WTC11 (cell line): ENCODE data around the gene TMEM63C. TPM values are rescaled to one million over a fixed set of nuclear protein-coding genes. Genes with fewer than 3 reads are reported as not detected.

Experiments used
- ATAC-seq: fragments of 200-7000 bp; cut with Tn5 transposase; 2 replicates; pipeline ENCODE4 v1.10.0; 2021; ENCODE audit warnings: mild to moderate bottlenecking, moderate library complexity
- CTCF ChIA-PET: fragments of 300-600 bp; sonication (Branson Sonifier 250); formaldehyde crosslinking; loops from one replicate; lab custom pipeline; 2021; ENCODE audit warnings: antibody characterized with exemption; lab: Charles Lee
- POLR2A ChIA-PET: fragments of 350-600 bp; sonication (Branson Sonifier 250); formaldehyde crosslinking; loops from one replicate; lab custom pipeline; 2021; ENCODE audit warnings: antibody characterized with exemption; lab: Charles Lee
- DNase-seq: peaks from one replicate; pipeline ENCODE4 v3.0.0; 2021; ENCODE audit warnings: low spot score
- H3K27ac Mint-ChIP-seq: 2 replicates; pipeline ENCODE4 v1.8.0; 2021; ENCODE audit warnings: mixed read lengths
- H3K27me3 Mint-ChIP-seq: 2 replicates; pipeline ENCODE4 v1.8.0; 2021; ENCODE audit warnings: low read depth, mild to moderate bottlenecking, moderate library complexity, mixed read lengths
- H3K36me3 Mint-ChIP-seq: 2 replicates; pipeline ENCODE4 v1.8.0; 2021; ENCODE audit warnings: mixed read lengths
- H3K4me1 Mint-ChIP-seq: 2 replicates; pipeline ENCODE4 v1.8.0; 2022; ENCODE audit warnings: mixed read lengths
- H3K4me3 Mint-ChIP-seq: 2 replicates; pipeline ENCODE4 v1.8.0; 2021; ENCODE audit warnings: mild to moderate bottlenecking, moderate library complexity, mixed read lengths
- H3K9me3 Mint-ChIP-seq: 2 replicates; pipeline ENCODE4 v1.8.0; 2021; ENCODE audit warnings: mixed read lengths
- ATF2 ChIP-seq: sonication (generic); formaldehyde crosslinking; IDR thresholded peaks from 2 replicates; pipeline ENCODE4 v1.8.1; 2022; ENCODE audit warnings: low read depth, missing genetic modification reagents, borderline replicate concordance
- CDX4 ChIP-seq: fragments of 250-450 bp; sonication (Bioruptor Pico); IDR thresholded peaks from 2 replicates; pipeline ENCODE4 v1.9.0; 2021; ENCODE audit warnings: moderate library complexity, mild to moderate bottlenecking, inconsistent platforms, borderline replicate concordance
- ERG ChIP-seq: fragments of 250-450 bp; sonication (Bioruptor Pico); IDR thresholded peaks from 2 replicates; pipeline ENCODE4 v1.8.0; 2021; ENCODE audit warnings: mild to moderate bottlenecking
- FOXK1 ChIP-seq: sonication (generic); formaldehyde crosslinking; IDR thresholded peaks from 2 replicates; pipeline ENCODE4 v1.8.0; 2022; ENCODE audit warnings: mild to moderate bottlenecking, moderate library complexity, missing genetic modification reagents
- GTF2I ChIP-seq: fragments of 250-450 bp; sonication (Bioruptor Pico); conservative IDR thresholded peaks from 2 replicates; pipeline ENCODE4 v1.4.0; 2021; ENCODE audit warnings: mild to moderate bottlenecking
- KAT7 ChIP-seq: sonication (generic); formaldehyde crosslinking; IDR thresholded peaks from 2 replicates; pipeline ENCODE4 v1.8.1; 2023; ENCODE audit warnings: missing genetic modification reagents, mild to moderate bottlenecking, borderline replicate concordance
- MAX ChIP-seq: sonication (generic); formaldehyde crosslinking; IDR thresholded peaks from 2 replicates; pipeline ENCODE4 v1.8.0; 2022; ENCODE audit warnings: mild to moderate bottlenecking, missing genetic modification reagents
- MYBL2 ChIP-seq: sonication (generic); formaldehyde crosslinking; IDR thresholded peaks from 2 replicates; pipeline ENCODE4 v1.8.1; 2023; ENCODE audit warnings: mild to moderate bottlenecking, moderate library complexity, missing genetic modification reagents
- PRRX2 ChIP-seq: fragments of 250-450 bp; sonication (Bioruptor Pico); IDR thresholded peaks from 2 replicates; pipeline ENCODE4 v1.8.0; 2021; ENCODE audit warnings: mild to moderate bottlenecking
- SMAD4 ChIP-seq: sonication (generic); formaldehyde crosslinking; IDR thresholded peaks from 2 replicates; pipeline ENCODE4 v1.8.0; 2022; ENCODE audit warnings: mild to moderate bottlenecking, missing genetic modification reagents
- TCF7 ChIP-seq: sonication (generic); formaldehyde crosslinking; IDR thresholded peaks from 2 replicates; pipeline ENCODE4 v1.8.0; 2022; ENCODE audit warnings: mild to moderate bottlenecking, low read depth, missing genetic modification reagents, moderate library complexity
- USF1 ChIP-seq: sonication (generic); formaldehyde crosslinking; IDR thresholded peaks from 2 replicates; pipeline ENCODE4 v1.8.0; 2022; ENCODE audit warnings: mild to moderate bottlenecking, missing genetic modification reagents
- ZBTB43 ChIP-seq: sonication (generic); formaldehyde crosslinking; IDR thresholded peaks from 2 replicates; pipeline ENCODE4 v1.8.1; 2023; ENCODE audit warnings: mild to moderate bottlenecking, missing genetic modification reagents
- ZNF512 ChIP-seq: sonication (generic); formaldehyde crosslinking; IDR thresholded peaks from 2 replicates; pipeline ENCODE4 v1.8.1; 2022; ENCODE audit warnings: missing genetic modification reagents, borderline replicate concordance
- total RNA-seq: library from RNA; stranded (reverse); gene quantifications from 3 replicates; pipeline ENCODE4 v1.2.3, GENCODE V29; 2021

Gene TMEM63C
- total RNA-seq, 1 experiment from 2014 or later = 8.8 TPM

GRCh38 chr14:77180726-77181602 lies 634 bp upstream of the TMEM63C start (continued):
- TF ChIP-seq CDX4 = no peak
- no peak for TF ChIP-seq MAX (CRISPR knock-in tag)
- no peak for TF ChIP-seq ZBTB43
- no peak for TF ChIP-seq KAT7 (CRISPR knock-in tag)

- H3K27ac Mint-ChIP-seq = no peak overlapping the region
- H3K9me3 Mint-ChIP-seq = no peaks in the 10 kb centered on the region
- no peak for ATAC-seq
- H3K4me1 Mint-ChIP-seq = peaks cover 13% of the 10 kb centered on the region
- peaks cover 9% of the 10 kb centered on the region for H3K27me3 Mint-ChIP-seq
- H3K4me3 Mint-ChIP-seq = no peak overlapping the region
- CTCF ChIA-PET = interaction anchor here (1.8 to 3.0 kb wide), 2 partner anchors 29 to 33 kb away, joined by 9 read pairs; no protein-coding TSS in a partner anchor
- no peak for TF ChIP-seq MYBL2 (CRISPR knock-in tag)
- TF ChIP-seq PRRX2 (CRISPR knock-in tag) = no peak
- no peak for TF ChIP-seq FOXK1 (CRISPR knock-in tag)
- TF ChIP-seq USF1 (CRISPR knock-in tag) = no peak
- TF ChIP-seq ATF2 (CRISPR knock-in tag) = no peak
- TF ChIP-seq TCF7 = no peak
- TF ChIP-seq, all 79 proteins: peak for 0
- no peaks in the 10 kb centered on the region for H3K36me3 Mint-ChIP-seq
- POLR2A ChIA-PET = no interaction called here
- DNase-seq = no peak
Measured at GRCh38 chr14:77183896-77184295, 2.3 kb downstream of the TMEM63C start.

- DNase-seq (no peak), ATAC-seq (no peak)
- TF ChIP-seq ZNF512 (CRISPR knock-in tag) (no peak), ERG (no peak), USF1 (CRISPR knock-in tag) (no peak), SMAD4 (no peak), GTF2I (CRISPR knock-in tag) (no peak)
- H3K9me3 Mint-ChIP-seq = no peaks in the 10 kb centered on the region
- H3K27me3 Mint-ChIP-seq = peaks cover 9% of the 10 kb centered on the region
- H3K36me3 Mint-ChIP-seq = no peaks in the 10 kb centered on the region
- POLR2A ChIA-PET = no interaction called here
- no peak overlapping the region for H3K4me3 Mint-ChIP-seq
- peaks cover 17% of the 10 kb centered on the region for H3K4me1 Mint-ChIP-seq
- CTCF ChIA-PET = interaction anchor here (1.1 to 3.0 kb wide), 3 partner anchors 19 to 33 kb away, joined by 3 to 9 read pairs (median 9); no protein-coding TSS in a partner anchor
- no peak overlapping the region for H3K27ac Mint-ChIP-seq
Measured at GRCh38 chr14:77184396-77185092, 2.9 kb downstream of the TMEM63C start.
